SW480 (cell line): ENCODE results near the gene FUT7.

ENCODE experiments used
- DNase-seq: peaks from one replicate; pipeline ENCODE4 v3.0.0-alpha.2; 2016; ENCODE audit warnings: low spot score

The FUT7 gene

DNA sequence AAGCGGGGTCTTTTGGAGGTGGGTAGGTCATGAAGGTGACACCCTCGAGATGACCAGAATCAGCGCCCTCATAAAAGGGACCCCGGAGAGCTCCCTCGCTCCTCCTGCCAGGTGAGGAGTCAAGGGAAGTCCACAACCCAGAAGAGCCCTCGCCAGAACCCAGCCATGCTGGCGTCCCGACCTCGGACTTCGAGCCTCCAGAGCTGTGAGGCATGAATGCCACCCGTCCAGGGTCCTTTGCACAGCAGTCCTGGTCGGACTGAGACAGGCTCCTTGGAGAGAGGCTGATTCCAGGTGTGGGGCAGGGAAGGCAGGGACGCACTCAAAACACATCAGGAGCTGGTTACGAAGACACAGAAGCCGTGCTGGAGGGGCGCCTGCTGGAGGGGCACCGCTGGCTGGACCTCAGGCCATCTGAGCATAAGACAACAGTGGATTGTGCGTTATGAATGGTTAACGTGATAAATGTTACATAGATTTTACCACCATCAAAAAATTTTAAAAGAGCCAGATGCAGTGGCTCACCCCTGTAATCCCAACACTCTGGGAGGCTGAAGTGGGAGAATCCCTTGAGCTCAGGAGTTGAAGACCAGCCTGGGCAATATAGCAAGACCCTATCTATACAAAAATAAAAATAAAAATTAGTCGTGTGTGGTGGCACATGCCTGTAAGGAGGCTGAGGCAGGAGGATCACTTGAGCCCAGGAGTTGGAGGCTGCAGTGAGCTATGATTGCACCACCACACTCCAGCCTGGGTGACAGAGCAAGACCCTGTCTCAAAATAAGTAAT lies 29.8 kb downstream of the FUT7 start:
- no peak for DNase-seq

DNA sequence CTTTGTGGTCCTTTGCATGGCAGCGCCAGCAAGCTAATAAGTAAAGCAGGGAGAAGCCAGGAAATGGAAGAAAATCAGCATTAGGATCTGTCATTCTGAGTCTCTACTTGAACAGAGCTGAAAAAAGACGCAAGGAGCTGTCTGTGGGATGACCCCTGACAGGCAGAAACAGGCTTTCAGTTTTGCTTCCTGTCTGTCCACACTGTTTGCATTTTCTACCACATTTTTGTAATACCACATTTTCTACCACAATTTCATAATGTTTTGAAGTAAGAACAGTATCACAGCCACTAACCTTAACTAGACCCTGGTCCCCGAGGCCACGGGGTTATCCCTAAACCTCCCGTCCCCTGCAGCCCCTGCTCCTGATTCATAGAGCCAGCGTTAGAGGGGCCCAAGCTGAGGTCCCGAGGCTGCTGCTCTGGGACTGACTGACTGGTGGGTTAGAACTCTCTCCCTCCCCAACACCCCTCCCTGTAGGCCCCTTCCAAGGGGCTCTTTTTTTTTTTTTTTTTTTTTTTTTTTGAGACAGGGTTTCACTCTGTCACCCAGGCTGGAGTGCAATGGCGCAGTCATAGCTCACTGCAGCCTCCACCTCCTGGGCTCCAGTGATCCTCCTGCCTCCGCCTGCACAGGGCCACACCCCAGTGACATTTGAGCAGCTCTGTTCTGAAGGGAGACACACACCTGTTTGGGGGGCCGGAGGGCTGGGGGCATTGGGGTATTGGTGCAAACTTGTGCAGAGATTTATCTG lies 31.5 kb downstream of the FUT7 start:
- no peak for DNase-seq

DNA sequence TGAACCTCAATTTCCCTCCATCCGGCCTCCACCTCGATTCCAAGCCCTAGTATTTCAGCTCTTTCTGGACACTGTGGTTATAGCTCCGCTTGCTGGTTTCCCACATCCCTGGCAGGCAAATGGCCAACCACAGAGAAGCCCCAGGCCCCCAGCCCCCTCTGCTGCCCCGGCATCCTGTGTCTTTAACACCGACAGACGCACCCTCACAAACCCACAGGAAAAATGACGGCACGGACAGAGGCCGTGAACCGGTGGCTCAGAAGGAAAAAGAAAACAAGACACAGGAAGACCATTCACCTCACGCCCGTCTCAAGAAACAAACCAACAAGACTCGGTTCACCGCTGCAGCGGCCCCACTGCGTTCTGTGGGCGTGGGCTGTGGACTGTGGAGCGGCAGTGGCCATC lies 34.1 kb downstream of the FUT7 start:
- DNase-seq, result no peak

DNA sequence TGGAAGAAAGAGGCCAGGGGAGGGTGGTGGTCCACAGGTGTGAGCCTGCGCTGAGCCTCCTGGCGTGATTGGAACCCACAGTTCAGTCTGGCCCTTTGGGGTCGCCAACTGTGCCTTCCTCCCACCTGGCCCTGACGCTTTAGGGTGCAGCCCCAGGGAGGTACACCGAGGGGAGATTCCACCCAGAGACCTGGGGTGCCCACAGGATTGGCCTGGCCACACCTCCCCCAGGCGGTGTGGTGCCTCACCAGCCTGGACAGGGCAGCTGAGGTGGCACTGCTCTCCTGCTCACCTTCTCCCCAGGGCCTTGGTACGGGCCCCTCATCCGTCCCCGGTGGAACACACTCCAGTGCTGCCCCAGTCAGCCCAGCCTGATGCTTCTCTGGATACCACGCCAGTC lies 34.5 kb downstream of the FUT7 start:
- DNase-seq, result no peak

DNA sequence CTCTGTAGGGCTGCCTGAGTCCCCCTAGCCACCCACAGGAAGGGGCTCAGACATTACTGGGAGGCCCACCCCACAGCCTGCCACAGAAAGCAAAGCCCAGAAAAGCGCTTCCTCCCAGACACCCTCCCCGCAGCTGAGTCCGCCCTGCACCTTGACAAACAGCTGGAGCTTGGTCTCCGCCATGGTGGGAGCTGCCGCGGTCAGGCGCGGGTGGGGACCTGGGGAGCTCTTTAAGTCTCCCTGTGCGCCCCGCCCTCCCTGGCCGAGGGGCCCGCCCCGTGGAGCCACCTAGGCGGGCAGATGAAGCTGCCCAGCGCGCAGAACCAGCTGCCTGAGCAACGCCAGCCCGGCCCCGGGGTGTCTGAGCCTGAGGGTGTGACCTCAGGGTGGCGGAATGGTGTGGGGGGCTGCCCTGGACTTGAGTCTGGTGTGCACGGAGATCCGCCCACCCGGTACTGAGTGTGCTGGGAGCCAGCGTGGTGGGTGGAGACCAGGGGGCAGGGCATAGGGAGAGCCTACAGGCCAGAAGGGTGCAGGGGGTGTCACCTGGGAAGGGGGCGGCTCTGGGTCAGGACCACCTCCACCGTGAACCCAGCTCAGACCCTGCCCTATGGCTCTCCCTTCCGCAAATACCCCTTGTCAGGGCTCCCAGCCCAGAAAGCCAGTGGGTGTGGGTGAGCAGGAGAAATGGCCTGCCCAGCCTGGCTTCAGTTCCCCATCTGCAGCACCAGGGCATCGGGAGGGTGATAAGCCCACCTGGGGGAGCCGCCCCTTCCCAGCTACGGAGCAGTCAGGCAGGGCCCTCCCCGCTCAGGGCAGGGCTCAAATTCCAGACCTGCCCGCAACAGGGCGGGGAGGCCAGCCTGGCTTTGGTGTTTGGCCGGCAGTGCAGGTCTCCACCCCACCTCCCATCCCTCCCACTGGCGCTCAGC lies 35.3 kb downstream of the FUT7 start, which contains the start of gene CLIC3:
TSS of gene CLIC3 (minus strand) at position 208 of the 932 bp plus-strand sequence. CDS start at position 183, 25 bp downstream.
- peak; percentile 81 for DNase-seq

DNA sequence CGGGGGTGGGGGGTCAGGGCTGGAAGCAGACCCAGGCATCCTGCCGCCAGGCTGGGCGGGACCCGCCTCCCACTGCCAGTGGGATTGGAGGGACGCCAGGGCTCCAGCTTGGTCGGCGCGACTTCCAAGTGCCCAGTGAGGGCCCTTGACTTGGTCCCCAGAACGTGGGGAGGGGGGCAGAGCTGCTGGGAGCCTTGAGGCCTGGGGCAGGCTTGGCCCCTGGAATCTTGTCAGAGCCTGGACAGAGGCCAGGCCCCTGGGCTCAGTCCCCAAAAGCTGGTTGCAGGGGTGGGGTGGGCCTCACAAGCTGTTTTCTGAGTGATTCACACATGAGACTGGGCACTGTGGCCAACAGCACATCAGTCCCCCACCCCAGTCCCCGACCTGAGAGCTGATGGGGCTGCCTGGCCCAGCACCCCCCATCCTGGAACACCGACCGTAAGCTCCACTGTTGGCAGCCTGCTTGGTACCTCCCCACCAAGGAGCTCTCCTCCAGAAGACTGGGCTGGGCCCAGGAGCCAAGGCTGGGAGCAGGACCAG lies 36.0 kb downstream of the FUT7 start:
- DNase-seq, result no peak

DNA sequence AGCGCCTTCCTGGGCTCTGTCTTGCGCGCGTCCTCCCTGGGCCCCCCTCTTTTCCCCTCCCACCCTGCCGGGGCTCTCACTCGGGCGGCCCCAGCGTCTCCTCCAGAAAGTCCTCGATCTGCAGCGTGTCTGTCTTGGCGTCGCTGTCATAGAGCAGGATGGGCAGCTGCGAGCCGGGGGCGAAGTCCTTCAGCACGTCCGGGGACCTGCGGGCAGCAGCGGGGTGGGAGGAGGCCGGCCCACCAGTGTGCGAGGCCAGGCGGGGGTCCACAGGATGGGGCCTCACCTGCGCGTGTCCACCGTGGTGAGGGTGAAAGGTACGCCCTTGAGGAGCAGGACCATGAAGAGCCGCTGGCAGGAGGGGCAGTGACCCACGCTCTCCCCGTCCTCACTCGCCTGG lies 36.5 kb downstream of the FUT7 start:
- DNase-seq, result no peak

DNA sequence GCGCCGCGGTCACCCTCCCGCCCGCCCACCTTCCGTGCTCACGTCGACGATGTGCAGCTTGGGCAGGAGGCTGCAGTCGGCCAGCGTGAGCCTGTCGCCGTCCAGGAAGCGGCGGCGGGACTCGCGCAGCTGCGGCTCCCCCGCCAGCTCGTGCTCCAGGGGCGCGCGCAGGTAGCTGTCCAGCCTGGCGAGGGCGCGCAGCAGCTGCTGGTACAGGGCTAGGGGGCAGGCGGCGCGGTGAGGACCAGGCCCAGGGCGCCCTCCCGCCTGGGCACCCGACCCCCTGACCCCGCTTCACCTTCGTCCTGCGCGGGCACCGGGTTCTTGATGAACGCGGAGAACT lies 37.0 kb downstream of the FUT7 start:
- DNase-seq, result no peak

DNA sequence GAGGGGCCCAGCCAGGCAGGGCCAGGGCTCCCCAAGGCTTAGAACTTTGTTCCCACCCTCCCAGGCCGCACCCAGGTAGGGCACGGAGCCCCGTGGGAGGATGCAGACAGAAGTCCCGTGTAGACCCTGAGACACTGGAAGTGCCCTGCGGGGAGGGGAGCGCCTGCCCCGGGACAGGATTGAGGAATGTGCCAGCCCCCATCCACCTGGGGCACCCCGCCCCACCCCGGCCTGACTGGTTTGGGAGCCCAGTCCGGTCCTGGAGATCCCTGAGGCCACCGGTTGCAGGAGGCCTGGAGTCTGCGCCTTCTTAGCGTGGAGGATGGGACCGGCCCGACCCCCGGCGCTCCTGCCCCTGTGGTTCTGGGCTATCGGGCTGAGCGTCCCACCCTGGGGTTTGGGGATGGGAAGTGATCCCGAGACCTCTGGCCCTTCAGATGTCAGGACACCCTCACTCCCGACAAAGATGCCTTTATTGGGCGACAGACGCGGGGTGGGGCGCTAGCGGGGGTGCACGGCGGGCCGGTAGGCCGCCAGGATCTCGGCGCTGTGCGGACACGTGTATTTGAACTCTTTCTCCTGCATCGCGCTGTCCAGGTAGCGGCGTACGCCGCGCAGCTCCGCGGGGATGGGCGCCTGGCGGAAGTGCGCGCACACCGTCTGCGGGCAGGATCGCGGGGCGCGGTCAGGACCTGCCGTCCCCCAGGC lies 37.6 kb downstream of the FUT7 start:
- DNase-seq, result no peak

DNA sequence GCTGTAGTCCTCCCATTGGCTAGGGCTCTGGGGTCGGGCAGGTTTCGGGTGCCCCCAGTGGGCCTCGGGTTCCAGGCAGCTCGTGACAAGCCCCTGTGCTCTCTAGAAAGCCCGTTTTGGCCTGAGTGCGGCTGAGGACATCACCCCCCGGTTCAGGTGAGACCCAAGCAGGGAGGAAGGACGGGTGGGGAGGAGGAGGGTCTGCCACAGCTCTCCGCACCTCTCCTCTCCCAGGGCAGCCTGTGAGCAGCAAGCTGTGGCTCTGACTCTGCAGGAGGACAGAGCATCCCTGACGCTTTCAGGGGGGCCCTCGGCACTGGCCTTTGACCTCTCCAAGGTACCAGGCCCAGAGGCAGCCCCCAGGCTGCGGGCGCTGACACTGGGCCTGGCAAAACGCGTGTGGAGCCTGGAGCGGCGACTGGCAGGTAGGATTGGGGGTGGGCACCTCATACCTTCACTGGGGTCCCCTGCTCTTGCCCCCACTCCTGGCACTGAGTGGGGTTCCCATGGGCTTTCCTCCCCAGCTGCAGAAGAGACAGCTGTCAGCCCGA lies 39.0 kb downstream of the FUT7 start:
- DNase-seq, result no peak

DNA sequence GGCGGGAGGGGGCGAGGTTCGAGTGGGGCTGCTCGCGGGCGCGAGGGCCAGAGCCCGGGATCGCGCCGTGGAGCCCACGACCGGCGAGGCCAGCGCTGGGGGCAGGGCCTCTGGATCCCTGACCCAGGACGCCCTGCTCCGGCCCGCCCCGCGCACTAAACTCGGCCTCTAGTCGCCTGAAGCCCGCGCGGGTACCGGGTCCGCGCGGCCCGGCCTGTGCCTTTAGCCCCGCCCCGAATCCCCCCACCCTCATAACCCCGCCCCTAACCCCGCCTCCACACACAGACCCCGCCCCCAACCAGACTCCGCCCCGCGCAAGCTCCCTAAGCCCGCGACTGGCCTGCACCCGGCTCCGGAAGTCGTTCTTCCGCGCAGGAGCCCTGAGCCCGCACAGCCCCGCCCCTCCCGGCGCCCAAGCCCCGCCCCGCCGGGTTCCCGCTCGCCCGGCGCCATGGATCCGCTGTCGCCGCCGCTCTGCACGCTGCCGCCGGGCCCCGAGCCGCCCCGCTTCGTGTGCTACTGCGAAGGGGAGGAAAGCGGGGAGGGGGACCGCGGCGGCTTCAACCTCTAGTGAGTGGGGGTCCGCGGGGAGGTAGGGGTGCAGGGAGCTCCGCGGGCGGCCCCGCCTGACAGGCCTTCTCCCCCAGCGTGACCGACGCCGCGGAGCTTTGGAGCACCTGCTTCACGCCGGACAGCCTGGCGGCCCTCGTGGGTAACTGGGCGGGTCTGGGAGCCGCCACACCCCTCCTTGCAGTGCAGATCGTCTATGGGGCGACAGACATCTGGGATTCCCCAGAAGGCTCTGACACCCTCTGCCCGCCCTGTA lies 39.7 kb downstream of the FUT7 start, which contains the start of gene PAXX:
TSS of gene PAXX (plus strand) at position 430 of the 826 bp plus-strand sequence. CDS start at position 452, 22 bp downstream.
- peak; percentile 91 for DNase-seq

DNA sequence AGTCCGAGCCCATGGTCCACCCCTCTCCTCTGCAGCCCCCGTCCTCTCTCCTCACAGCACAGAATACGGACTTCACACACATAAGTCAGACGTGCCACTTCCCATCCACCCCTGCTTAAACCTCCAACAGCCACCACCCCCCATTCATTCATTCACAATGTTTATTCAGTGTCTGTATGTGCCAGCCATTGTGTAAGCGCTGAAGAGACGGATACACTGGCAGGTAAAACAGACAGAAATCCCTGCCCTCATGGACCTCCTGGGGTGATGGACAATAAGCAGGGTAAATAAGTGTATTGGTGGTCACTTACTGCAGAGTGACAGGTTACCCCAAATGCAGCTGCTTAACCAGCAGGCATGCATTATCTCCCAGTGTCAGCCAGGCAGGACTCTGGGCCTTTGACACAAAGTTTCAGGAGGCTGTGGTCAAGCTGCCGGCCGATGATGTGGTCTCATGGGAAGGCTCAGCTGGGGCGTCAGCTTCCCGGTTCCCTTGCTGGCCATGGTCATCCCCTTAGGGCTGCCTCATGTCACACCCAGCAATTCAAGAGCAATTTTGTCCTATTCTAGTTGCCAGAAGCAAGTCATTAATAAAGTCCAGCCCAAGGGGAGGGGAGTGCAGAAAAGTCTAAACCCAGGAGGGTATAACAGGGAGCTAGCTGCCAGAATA lies 41.5 kb downstream of the FUT7 start:
- DNase-seq, result no peak

DNA sequence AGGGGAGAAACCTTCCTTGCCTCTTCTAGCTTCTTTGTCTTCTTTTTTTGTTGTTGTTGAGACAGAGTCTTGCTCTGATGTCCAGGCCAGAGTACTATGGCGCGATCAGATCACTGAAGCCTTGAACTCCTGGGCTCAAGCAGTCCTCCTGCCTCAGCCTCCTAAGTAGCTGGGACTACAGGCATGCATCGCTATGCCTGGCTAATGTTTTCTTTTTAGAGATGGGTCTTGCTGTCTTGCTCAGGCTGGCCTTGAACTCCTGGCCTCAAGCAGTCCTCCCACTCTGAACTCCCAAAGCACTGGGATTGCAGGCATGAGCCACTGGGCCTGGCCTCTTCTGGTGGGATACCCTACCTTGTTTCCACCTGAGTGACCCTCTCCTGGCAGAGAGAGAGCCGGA lies 43.0 kb downstream of the FUT7 start:
- DNase-seq, result no peak

DNA sequence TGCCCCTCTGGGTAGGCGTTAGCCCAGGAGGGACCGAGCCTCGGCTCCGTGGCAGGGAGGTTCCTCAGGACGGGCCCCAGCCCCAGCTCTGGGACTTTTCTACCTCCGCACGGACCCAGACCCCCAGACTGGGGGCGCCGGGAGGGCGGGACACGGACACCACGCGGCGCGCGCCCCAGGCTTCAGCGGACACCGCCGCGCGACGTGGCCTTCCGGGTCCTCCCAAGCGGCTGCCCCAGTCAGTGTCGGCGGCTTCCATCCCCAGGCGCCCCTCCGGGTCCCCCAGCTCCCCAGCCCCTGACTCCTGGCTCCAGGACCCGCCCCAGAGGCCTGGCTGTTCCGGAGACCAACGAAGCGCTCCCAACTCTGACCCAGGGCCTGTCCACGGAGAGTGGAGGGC lies 46.0 kb downstream of the FUT7 start:
- DNase-seq, result no peak

DNA sequence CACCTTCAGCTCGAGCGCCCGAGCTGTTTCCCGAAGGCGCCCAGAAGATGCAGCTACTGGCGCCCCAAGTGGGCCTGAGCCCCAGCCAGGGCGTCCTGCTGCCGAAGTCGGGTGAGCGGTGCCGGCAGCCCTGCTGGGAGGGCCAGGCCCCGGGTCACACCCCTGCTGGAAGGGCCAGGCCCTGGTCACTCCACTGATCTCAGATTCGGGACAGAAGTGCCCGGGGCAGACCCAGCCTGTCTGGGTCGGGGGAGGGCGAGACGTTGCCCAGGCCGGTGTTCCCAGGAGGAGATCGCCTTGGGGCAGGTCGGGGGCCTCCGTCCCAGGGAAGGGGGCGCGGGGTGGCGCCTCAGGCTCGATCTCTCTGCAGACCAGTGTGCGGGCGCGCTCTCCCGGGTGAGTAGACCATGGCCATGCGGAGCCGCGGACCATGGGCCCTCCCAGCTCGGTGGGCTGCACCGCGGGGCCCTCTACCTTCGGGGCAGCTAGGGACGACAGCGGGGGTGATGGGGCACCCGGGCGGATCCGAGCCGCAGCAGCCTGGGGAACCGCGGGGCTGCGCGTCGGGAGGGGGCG lies 46.8 kb downstream of the FUT7 start:
- no peak for DNase-seq

DNA sequence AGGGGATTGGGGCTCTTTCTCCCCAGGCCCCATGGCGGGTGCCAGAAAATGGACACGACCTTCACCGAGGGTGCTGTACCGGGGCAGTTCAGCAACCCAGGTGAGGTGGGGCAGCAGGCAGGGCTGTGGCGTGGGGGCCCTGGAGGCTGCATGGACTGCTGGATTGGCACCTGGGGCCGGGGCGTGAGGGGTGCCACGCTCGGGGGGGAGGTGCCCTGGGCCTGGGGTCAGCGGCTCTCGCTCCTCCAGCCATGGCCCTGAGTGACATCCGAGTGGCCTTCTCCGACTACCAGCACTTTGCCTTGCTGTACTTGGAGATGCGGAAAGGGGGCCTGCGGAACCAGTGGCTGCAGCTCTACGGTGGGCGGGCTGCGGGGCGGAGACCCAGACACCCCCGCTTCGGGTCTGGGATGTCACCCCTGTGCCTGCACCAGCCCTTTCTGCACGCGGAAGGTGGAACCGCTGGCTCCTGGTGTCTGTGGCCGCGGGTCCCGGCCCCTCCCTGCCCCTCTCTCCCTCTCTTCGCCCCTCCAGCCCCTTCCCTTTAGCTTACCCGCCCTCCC lies 47.3 kb downstream of the FUT7 start:
- no peak for DNase-seq

DNA sequence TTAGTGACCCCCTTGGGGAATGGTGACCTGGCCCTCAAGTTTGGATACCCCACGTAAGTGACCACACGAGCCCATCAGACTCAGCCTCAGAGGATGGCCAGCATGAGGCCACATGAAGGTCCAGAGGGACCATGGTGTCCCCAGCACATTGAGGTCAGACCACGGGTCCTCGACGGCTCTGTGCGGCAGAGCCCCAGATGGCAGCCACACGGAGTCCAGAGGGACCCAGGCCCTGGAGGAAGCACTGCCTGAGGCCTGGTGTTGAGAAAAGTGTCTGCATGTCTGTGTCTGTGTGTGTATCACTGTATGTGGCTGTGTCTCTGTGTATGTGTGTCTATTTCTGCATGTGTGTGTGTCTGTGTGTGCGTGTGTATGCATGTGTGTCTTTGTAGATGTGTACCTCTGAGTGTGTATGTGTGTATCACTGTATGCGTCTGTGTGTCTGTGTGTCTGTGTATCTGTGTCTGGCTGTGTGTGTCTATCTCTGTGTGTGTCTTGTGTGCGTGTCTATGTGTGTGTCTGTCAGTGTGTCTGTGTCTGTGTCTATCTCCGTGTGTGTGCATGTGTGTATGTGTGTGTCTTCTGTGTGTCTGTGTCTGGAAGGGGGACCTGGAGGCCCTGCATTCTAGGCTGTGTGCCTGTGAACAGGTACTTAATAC lies 48.1 kb downstream of the FUT7 start:
- no peak for DNase-seq

DNA sequence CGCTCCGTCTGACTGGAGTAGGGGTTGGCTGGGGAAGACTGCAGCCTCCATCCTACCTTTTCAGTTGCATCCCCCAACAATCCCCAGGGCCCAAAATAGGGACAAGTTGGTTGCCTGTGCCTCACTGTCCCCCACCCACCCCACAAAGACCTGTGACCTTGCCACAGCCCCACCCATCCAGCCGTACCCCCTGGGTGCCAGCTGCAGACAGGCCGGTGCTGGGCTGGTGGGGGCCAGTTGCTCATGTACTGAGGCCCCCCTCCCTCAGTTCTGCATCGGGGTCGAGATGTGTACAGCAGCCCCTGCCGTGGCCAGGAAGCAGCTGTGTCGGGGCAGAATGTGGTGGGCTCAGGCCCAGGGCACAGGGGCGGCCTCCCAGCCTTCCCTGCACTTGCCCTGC lies 48.7 kb downstream of the FUT7 start:
- no peak for DNase-seq
